Measurements from ENCODE around the gene HLCS.

The HLCS gene

GRCh38 chr21:36976882-36977651, 10.6 kb upstream of the HLCS start:
- peaks cover 6% of the 10 kb centered on the region for H3K4me1 ChIP-seq (ENCODE audit: insufficient read depth, low read length)
- H3K9me3 ChIP-seq (ENCODE audit: low read length), result no peaks in the 10 kb centered on the region
- no peak overlapping the region for H2AFZ ChIP-seq (ENCODE audit: low read depth, low read length)
- H3K4me3 ChIP-seq (ENCODE audit: low read length), result no peak overlapping the region
- no peaks in the 10 kb centered on the region for H3K36me3 ChIP-seq (ENCODE audit: insufficient read depth, low read length)
- H3K27me3 ChIP-seq (ENCODE audit: insufficient read depth, low read length), result no peaks in the 10 kb centered on the region

GRCh38 chr21:36976228-36976861, 9.9 kb upstream of the HLCS start:
- Histone ChIP-seq H3K36me3 (ENCODE audit: insufficient read depth, low read length) (no peaks in the 10 kb centered on the region), H3K4me3 (ENCODE audit: low read length) (no peak overlapping the region), H3K4me1 (ENCODE audit: insufficient read depth, low read length) (peaks cover 6% of the 10 kb centered on the region), H3K9me3 (ENCODE audit: low read length) (no peaks in the 10 kb centered on the region), H3K27me3 (ENCODE audit: insufficient read depth, low read length) (no peaks in the 10 kb centered on the region), H2AFZ (ENCODE audit: low read depth, low read length) (no peak overlapping the region)

GRCh38 chr21:36974851-36975192, 8.4 kb upstream of the HLCS start:
- no peaks in the 10 kb centered on the region for H3K9me3 ChIP-seq (ENCODE audit: low read length)
- H3K36me3 ChIP-seq (ENCODE audit: insufficient read depth, low read length), result no peaks in the 10 kb centered on the region
- no peak overlapping the region for H2AFZ ChIP-seq (ENCODE audit: low read depth, low read length)
- H3K27me3 ChIP-seq (ENCODE audit: insufficient read depth, low read length), result no peaks in the 10 kb centered on the region
- H3K4me3 ChIP-seq (ENCODE audit: low read length), result no peak overlapping the region
- H3K4me1 ChIP-seq (ENCODE audit: insufficient read depth, low read length), result peaks cover 6% of the 10 kb centered on the region

- Histone ChIP-seq H2AFZ (ENCODE audit: low read depth, low read length) (no peak overlapping the region), H3K4me3 (ENCODE audit: low read length) (no peak overlapping the region), H3K4me1 (ENCODE audit: insufficient read depth, low read length) (peaks cover 6% of the 10 kb centered on the region), H3K9me3 (ENCODE audit: low read length) (no peaks in the 10 kb centered on the region), H3K36me3 (ENCODE audit: insufficient read depth, low read length) (peaks cover 3% of the 10 kb centered on the region), H3K27me3 (ENCODE audit: insufficient read depth, low read length) (no peaks in the 10 kb centered on the region)
Measured at GRCh38 chr21:36973986-36974850, 7.7 kb upstream of the HLCS start.

- no peaks in the 10 kb centered on the region for H3K27me3 ChIP-seq (ENCODE audit: insufficient read depth, low read length)
- H3K36me3 ChIP-seq (ENCODE audit: insufficient read depth, low read length), result peaks cover 4% of the 10 kb centered on the region
- no peak overlapping the region for H2AFZ ChIP-seq (ENCODE audit: low read depth, low read length)
- no peaks in the 10 kb centered on the region for H3K9me3 ChIP-seq (ENCODE audit: low read length)
- peaks cover 11% of the 10 kb centered on the region for H3K4me1 ChIP-seq (ENCODE audit: insufficient read depth, low read length)
- no peak overlapping the region for H3K4me3 ChIP-seq (ENCODE audit: low read length)
Measured at GRCh38 chr21:36968976-36969375, 2.5 kb upstream of the HLCS start.

GRCh38 chr21:36968414-36968813, 1.9 kb upstream of the HLCS start:
- Histone ChIP-seq H3K4me3 (ENCODE audit: low read length) (no peak overlapping the region), H3K4me1 (ENCODE audit: insufficient read depth, low read length) (peaks cover 11% of the 10 kb centered on the region), H3K36me3 (ENCODE audit: insufficient read depth, low read length) (peaks cover 4% of the 10 kb centered on the region), H3K9me3 (ENCODE audit: low read length) (no peaks in the 10 kb centered on the region), H3K27me3 (ENCODE audit: insufficient read depth, low read length) (no peaks in the 10 kb centered on the region), H2AFZ (ENCODE audit: low read depth, low read length) (no peak overlapping the region)

GRCh38 chr21:36966821-36967768, 626 bp upstream of the HLCS start:
- no peaks in the 10 kb centered on the region for H3K9me3 ChIP-seq (ENCODE audit: low read length)
- peaks cover 11% of the 10 kb centered on the region for H3K4me1 ChIP-seq (ENCODE audit: insufficient read depth, low read length)
- H3K4me3 ChIP-seq (ENCODE audit: low read length), result peak overlapping the region; percentile 79
- no peak overlapping the region for H2AFZ ChIP-seq (ENCODE audit: low read depth, low read length)
- no peaks in the 10 kb centered on the region for H3K27me3 ChIP-seq (ENCODE audit: insufficient read depth, low read length)
- H3K36me3 ChIP-seq (ENCODE audit: insufficient read depth, low read length), result peaks cover 4% of the 10 kb centered on the region

- Histone ChIP-seq H2AFZ (ENCODE audit: low read depth, low read length) (peak overlapping the region; percentile 51), H3K9me3 (ENCODE audit: low read length) (no peaks in the 10 kb centered on the region), H3K27me3 (ENCODE audit: insufficient read depth, low read length) (no peaks in the 10 kb centered on the region), H3K36me3 (ENCODE audit: insufficient read depth, low read length) (peaks cover 7% of the 10 kb centered on the region), H3K4me3 (ENCODE audit: low read length) (peak overlapping the region; percentile 79), H3K4me1 (ENCODE audit: insufficient read depth, low read length) (peaks cover 11% of the 10 kb centered on the region)
Measured at GRCh38 chr21:36965720-36966065, 776 bp downstream of the HLCS start.

GRCh38 chr21:36964827-36965719, 1.4 kb downstream of the HLCS start:
- Histone ChIP-seq H3K4me1 (ENCODE audit: insufficient read depth, low read length) (peaks cover 11% of the 10 kb centered on the region), H3K36me3 (ENCODE audit: insufficient read depth, low read length) (peaks cover 10% of the 10 kb centered on the region), H3K9me3 (ENCODE audit: low read length) (no peaks in the 10 kb centered on the region), H2AFZ (ENCODE audit: low read depth, low read length) (no peak overlapping the region), H3K4me3 (ENCODE audit: low read length) (peak overlapping the region; percentile 79), H3K27me3 (ENCODE audit: insufficient read depth, low read length) (no peaks in the 10 kb centered on the region)

- no peak overlapping the region for H3K4me3 ChIP-seq (ENCODE audit: low read length)
- H3K4me1 ChIP-seq (ENCODE audit: insufficient read depth, low read length), result peaks cover 11% of the 10 kb centered on the region
- H3K36me3 ChIP-seq (ENCODE audit: insufficient read depth, low read length), result peaks cover 9% of the 10 kb centered on the region
- no peak overlapping the region for H2AFZ ChIP-seq (ENCODE audit: low read depth, low read length)
- H3K9me3 ChIP-seq (ENCODE audit: low read length), result no peaks in the 10 kb centered on the region
- no peaks in the 10 kb centered on the region for H3K27me3 ChIP-seq (ENCODE audit: insufficient read depth, low read length)
Measured at GRCh38 chr21:36964398-36964797, 2.1 kb downstream of the HLCS start.

GRCh38 chr21:36962098-36962780, 4.2 kb downstream of the HLCS start:
- H3K27me3 ChIP-seq (ENCODE audit: insufficient read depth, low read length), result no peaks in the 10 kb centered on the region
- H3K4me3 ChIP-seq (ENCODE audit: low read length), result no peak overlapping the region
- no peaks in the 10 kb centered on the region for H3K9me3 ChIP-seq (ENCODE audit: low read length)
- peaks cover 10% of the 10 kb centered on the region for H3K4me1 ChIP-seq (ENCODE audit: insufficient read depth, low read length)
- no peak overlapping the region for H2AFZ ChIP-seq (ENCODE audit: low read depth, low read length)
- peaks cover 7% of the 10 kb centered on the region for H3K36me3 ChIP-seq (ENCODE audit: insufficient read depth, low read length)

Measured in neuron (in vitro differentiated cells).